Lower lobe of right lung (tissue), 2 donors: ENCODE data around the gene DTWD1. TPM values are rescaled to one million over a fixed set of nuclear protein-coding genes. Genes with fewer than 3 reads are reported as not detected.
"Not testable (repeated sequence)": the region's sequence is repeated elsewhere in the genome, so short reads cannot be mapped to it uniquely, and the experiment has no call there.

Experiments
- ATAC-seq, 2 donors: fragments of 200-7000 bp; cut with Tn5 transposase; one replicate each; pipeline ENCODE4 v1.9.1; 2020 to 2022; ENCODE audit warnings: mild to moderate bottlenecking in 2 of 2, moderate library complexity in 2 of 2
- DNase-seq: peaks from one replicate; pipeline ENCODE4 v3.0.0-alpha.2; 2020
- H3K27ac ChIP-seq: fragments of 200-600 bp; one replicate; pipeline ENCODE4 v1.8.0; 2022
- H3K27me3 ChIP-seq: fragments of 200-600 bp; one replicate; pipeline ENCODE4 v1.8.0; 2022; ENCODE audit warnings: low read depth
- H3K36me3 ChIP-seq: fragments of 200-600 bp; one replicate; pipeline ENCODE4 v1.8.0; 2022; ENCODE audit warnings: mild to moderate bottlenecking
- H3K4me1 ChIP-seq: fragments of 200-600 bp; one replicate; pipeline ENCODE4 v1.8.0; 2022
- H3K4me3 ChIP-seq: fragments of 200-600 bp; one replicate; pipeline ENCODE4 v1.8.0; 2022; ENCODE audit warnings: mild to moderate bottlenecking
- H3K9me3 ChIP-seq: fragments of 200-600 bp; one replicate; pipeline ENCODE4 v1.8.0; 2022
- intact Hi-C: fragments of 100-400 bp; cut with DNase I; formaldehyde crosslinking; loops from one replicate; pipeline ENCODE4 v1.11.0; 2022
- total RNA-seq: library from RNA; stranded (reverse); fragmentation: NEBNext Ultra II Directional; extraction: Animal tissue kit (Norgen Biotek cat#: 25700); gene quantifications from one replicate; pipeline ENCODE4 v1.2.1, GENCODE V29; 2021
- TF ChIP-seq, protein P1 (sequence below): fragments of 200-600 bp; IDR thresholded peaks from one replicate; pipeline ENCODE4 v1.8.0; 2022; ENCODE audit warnings: antibody characterized with exemption, mild to moderate bottlenecking
- donor health status: DM: no; HTN: yes; CAD: no; lungs with severe emphysema.

The DTWD1 gene
- total RNA-seq, 1 donor from 2014 or later = 29.3 TPM

DNA sequence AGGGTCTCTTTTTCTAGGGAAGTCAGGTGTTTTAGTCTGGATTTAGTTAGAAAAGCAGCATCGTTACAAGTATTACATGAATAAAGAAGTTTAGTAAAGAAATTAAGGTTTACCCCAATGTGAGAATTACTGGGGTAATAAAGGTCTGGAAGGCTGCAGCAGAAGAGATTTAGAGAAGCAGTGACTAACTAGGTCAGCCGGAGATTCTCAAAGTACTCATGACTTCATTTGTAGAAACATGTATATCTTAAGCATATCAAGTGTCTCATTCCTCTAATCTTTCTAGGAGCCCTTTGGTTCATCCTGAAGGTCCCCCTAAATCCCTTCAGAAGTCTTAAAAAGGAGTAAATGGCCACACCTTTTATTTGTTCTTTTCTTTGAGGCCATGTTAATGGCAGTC, 26.0 kb downstream of the DTWD1 start:
- intact Hi-C loops = no loop called here

DNA sequence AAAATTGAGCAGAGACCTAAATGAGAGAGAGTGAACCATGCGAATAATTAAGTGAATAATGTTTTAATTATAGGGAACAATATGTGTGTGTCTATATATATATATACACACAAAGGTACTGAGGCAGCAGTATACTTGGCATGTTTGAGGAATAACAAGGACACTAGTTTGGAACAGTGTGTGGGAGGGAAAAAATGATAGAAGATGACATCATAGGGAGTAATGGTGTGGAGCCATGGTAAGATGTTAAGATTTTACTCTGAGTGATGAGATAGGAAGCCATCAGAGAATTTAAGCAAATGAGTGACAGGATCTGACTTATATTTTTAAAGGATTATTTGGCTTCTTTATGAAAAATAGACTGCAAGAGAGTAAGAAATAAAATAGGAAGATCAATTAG, 29.1 kb downstream of the DTWD1 start:
- intact Hi-C loops = no loop called here
- H3K4me3 ChIP-seq = no peak overlapping the region
- no peak overlapping the region for H3K27ac ChIP-seq
- H3K9me3 ChIP-seq = peaks cover 19% of the 10 kb centered on the region
- no peaks in the 10 kb centered on the region for H3K27me3 ChIP-seq
- TF ChIP-seq, protein P1, sequence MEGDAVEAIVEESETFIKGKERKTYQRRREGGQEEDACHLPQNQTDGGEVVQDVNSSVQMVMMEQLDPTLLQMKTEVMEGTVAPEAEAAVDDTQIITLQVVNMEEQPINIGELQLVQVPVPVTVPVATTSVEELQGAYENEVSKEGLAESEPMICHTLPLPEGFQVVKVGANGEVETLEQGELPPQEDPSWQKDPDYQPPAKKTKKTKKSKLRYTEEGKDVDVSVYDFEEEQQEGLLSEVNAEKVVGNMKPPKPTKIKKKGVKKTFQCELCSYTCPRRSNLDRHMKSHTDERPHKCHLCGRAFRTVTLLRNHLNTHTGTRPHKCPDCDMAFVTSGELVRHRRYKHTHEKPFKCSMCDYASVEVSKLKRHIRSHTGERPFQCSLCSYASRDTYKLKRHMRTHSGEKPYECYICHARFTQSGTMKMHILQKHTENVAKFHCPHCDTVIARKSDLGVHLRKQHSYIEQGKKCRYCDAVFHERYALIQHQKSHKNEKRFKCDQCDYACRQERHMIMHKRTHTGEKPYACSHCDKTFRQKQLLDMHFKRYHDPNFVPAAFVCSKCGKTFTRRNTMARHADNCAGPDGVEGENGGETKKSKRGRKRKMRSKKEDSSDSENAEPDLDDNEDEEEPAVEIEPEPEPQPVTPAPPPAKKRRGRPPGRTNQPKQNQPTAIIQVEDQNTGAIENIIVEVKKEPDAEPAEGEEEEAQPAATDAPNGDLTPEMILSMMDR = no peak
- ATAC-seq = no peak
- H3K36me3 ChIP-seq = no peaks in the 10 kb centered on the region
- no peak for DNase-seq
- H3K4me1 ChIP-seq = peaks cover 4% of the 10 kb centered on the region

More for the DNA sequence above, 26.0 kb downstream of the DTWD1 start:
- TF ChIP-seq, protein P1 = no peak
- H3K9me3 ChIP-seq = no peaks in the 10 kb centered on the region
- ATAC-seq (no peak), DNase-seq (no peak)
- no peak overlapping the region for H3K27ac ChIP-seq
- H3K4me3 ChIP-seq = no peak overlapping the region
- peaks cover 11% of the 10 kb centered on the region for H3K4me1 ChIP-seq
- H3K27me3 ChIP-seq = no peaks in the 10 kb centered on the region
- peaks cover 10% of the 10 kb centered on the region for H3K36me3 ChIP-seq

DNA sequence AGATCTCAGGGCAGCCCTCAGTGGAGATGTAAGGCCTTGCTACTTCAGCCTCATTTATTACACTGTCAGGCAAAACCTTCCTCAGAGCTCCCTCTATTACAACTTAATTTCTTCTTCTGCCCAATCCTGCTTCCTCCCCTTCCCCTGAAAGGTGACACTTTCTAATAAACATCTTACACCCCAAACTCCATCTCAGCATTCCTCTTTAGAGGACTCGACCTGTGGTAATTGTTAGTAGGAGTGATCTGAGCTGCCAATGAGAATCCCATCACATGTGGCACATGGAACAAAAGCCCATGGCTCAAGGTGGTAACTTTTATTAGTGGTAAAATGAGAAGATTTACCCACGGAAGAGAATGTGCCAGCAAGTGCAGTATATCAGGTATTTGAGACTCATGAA, 29.8 kb downstream of the DTWD1 start:
- intact Hi-C loops = no loop called here
- H3K27me3 ChIP-seq = no peaks in the 10 kb centered on the region
- H3K36me3 ChIP-seq = no peaks in the 10 kb centered on the region

DNA sequence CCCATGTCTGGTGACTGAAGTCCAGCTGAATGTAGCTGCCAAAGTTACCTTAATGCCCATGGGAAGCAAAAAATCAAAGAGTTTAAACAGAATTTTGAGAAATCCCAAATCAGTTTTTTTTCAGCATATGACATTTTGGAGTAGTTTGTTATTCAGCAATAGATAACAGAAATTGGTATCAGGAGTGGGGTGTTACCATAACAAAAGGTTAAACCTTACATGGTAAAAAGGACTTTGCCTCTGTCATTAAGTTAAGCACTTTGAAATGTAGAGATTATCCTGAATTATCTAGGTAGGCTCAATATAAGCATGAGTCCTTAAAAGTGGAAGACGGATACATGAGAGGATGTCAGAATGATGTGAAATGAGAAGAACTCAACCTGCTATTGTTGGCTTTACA, 32.1 kb downstream of the DTWD1 start:
- ATAC-seq (no peak), DNase-seq (no peak)
- Histone ChIP-seq H3K4me1 (no peaks in the 10 kb centered on the region), H3K9me3 (peaks cover 19% of the 10 kb centered on the region), H3K36me3 (no peaks in the 10 kb centered on the region), H3K4me3 (no peak overlapping the region), H3K27me3 (no peaks in the 10 kb centered on the region), H3K27ac (no peak overlapping the region)
- TF ChIP-seq, protein P1 = no peak
- intact Hi-C loops = no loop called here

More for the DNA sequence above, 29.8 kb downstream of the DTWD1 start:
- Histone ChIP-seq H3K4me3 (no peak overlapping the region), H3K4me1 (peaks cover 3% of the 10 kb centered on the region), H3K9me3 (peaks cover 19% of the 10 kb centered on the region), H3K27ac (no peak overlapping the region)
- ATAC-seq (no peak), DNase-seq (no peak)
- TF ChIP-seq, protein P1 = no peak

DNA sequence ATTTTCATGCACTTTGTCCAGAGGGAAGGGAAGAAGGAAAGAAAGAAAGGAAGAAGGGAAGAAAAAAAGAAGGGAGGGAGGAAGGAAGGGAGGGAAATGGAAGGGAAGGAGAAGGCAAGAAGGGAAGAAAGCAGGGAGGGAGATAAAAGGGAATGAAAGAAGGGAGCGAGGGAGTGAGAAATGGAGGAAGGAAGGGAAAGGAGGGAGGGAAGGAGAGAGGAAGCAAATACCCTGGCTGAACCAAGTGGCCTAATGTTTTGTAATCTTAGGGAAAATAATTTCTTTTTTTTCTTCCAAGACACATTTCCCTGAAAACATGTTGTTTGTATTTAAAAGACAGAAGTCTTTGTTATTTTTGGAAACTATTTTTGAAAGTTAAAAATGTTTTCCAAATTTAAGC, 35.9 kb downstream of the DTWD1 start:
- intact Hi-C loops = no loop called here
- DNase-seq (no peak), ATAC-seq (no peak)
- no peak overlapping the region for H3K27ac ChIP-seq
- H3K4me3 ChIP-seq = no peak overlapping the region
- TF ChIP-seq, protein P1 = no peak
- H3K36me3 ChIP-seq = no peaks in the 10 kb centered on the region
- no peaks in the 10 kb centered on the region for H3K27me3 ChIP-seq
- H3K4me1 ChIP-seq = no peaks in the 10 kb centered on the region
- peaks cover 19% of the 10 kb centered on the region for H3K9me3 ChIP-seq

DNA sequence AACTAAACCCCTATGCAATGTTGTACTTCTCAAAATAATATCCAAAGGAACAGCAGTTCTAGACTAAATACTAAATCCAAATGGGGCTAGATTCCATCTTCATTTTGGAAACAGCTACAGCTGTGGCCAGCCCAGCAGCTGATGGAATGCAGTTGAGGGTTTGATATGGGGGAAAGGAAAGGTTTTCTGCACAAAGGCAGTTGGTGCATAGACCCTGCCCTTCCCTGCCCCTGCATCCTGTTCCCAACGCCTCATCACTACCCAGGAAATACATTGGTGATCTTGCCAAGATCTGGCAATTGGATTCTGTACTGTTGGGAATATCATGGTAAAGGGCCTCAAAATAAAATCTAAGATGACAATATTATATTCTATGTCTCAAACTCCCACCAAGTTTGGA, 43.9 kb downstream of the DTWD1 start:
- no peak for DNase-seq
- Histone ChIP-seq H3K36me3 (no peaks in the 10 kb centered on the region), H3K4me1 (no peaks in the 10 kb centered on the region), H3K27ac (no peak overlapping the region), H3K27me3 (no peaks in the 10 kb centered on the region), H3K9me3 (no peaks in the 10 kb centered on the region), H3K4me3 (no peak overlapping the region)
- ATAC-seq = no peak
- TF ChIP-seq, protein P1 = no peak
- intact Hi-C loops = no loop called here

DNA sequence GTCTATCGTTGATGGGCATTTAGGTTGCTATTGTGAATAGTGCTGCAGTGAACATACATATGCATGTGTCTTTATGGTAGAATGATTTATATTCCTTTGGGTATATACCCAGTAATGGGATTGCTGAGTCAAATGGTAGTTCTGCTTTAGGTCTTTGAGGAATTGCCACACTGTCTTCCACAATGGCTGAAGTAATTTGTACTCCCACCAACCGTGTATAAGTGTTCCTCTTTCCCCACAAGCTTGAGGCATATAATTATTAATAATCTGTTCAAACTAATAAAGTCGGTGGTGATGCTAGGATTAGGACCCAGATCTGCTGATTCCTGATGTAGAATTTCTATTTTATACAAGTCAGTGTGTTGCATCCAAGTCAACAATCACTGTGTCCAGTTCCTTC, 45.6 kb downstream of the DTWD1 start:
- H3K4me1 ChIP-seq, intact Hi-C loops, H3K4me3 ChIP-seq, H3K36me3 ChIP-seq, H3K9me3 ChIP-seq, ATAC-seq, H3K27ac ChIP-seq, H3K27me3 ChIP-seq, DNase-seq: not testable (repeated sequence)
